ENCODE measurements around the gene GLIPR2. TPM values are rescaled to one million over a fixed set of nuclear protein-coding genes. Genes with fewer than 3 reads are reported as not detected.
A peak's percentile ranks its signal among the peaks of the same experiment; 100 is the strongest.

Gene GLIPR2
- total RNA-seq, 1 donor from 2014 or later, result 7.3 TPM

DNA sequence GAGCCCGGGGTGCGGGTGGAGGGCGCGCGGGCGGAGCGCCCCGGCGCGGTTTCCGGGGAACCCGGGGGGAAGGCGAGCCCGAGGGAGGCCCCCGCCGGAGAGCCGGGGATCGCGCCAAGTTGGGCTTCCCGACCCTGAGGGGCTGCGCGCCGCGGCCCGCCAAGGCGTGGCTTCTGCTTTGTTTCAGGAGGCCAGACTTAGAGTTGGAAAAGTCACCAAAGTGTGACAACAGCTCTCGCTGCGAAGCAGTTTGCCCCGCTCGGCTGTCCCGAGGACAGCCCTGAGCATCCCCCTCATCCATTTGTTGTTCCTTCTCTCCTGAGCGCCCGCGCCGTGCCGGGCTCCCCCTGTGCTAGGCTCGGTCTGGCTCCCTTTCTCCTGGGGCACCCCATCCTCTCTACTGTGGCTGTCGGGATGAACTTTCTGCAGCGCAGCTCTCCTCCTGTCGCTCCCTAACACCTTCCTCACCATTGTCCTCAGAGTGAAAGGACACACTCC is 410 bp downstream of the GLIPR2 start:
- no peak for DNase-seq (ENCODE audit: low spot score, unreplicated experiment)
- Mint-ChIP-seq H3K27me3 (peaks cover 63% of the 10 kb centered on the region), H3K27ac (peak overlapping the region; percentile 86), H3K4me3 (ENCODE audit: low read depth) (peak overlapping the region; percentile 89), H3K9me3 (ENCODE audit: low read depth) (no peaks in the 10 kb centered on the region), H3K4me1 (ENCODE audit: low read depth) (peaks cover 9% of the 10 kb centered on the region), H3K36me3 (ENCODE audit: insufficient read depth) (no peaks in the 10 kb centered on the region)
- TF ChIP-seq, protein P1, sequence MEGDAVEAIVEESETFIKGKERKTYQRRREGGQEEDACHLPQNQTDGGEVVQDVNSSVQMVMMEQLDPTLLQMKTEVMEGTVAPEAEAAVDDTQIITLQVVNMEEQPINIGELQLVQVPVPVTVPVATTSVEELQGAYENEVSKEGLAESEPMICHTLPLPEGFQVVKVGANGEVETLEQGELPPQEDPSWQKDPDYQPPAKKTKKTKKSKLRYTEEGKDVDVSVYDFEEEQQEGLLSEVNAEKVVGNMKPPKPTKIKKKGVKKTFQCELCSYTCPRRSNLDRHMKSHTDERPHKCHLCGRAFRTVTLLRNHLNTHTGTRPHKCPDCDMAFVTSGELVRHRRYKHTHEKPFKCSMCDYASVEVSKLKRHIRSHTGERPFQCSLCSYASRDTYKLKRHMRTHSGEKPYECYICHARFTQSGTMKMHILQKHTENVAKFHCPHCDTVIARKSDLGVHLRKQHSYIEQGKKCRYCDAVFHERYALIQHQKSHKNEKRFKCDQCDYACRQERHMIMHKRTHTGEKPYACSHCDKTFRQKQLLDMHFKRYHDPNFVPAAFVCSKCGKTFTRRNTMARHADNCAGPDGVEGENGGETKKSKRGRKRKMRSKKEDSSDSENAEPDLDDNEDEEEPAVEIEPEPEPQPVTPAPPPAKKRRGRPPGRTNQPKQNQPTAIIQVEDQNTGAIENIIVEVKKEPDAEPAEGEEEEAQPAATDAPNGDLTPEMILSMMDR (IDR thresholded peaks at IDR 0.05; ENCODE audit: unreplicated experiment), result no peak

DNA sequence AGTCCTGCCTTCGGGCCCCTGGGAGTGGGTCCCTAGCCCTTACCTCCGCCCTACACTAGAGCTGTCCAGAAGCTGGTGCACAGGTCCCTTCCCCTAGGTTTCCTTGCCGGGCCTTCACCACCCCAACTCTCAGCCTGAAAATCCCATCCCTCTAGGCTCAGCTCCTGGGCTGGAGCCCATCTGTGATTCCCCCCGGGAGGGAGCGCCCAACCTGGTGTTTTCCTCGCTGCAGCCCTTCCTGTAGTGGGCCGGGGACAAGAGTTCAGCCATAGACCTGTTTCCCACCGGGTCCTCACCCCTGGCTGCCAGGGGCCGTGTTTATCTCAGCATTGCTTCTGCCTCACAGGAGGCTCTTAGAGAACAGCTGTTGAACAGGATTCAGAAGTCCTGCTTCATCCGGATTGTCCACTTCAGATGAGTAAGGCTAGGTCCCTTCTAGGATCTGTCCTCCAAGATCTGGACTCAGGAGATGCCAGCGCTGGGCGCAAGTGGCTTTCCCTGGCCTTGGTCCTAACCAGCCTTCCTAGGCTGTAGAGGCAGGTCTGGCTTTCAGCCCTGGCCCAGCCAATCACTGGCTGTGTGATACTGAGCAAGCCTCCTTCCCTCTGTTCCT is 965 bp downstream of the GLIPR2 start:
- TF ChIP-seq, protein P1 (IDR thresholded peaks at IDR 0.05; ENCODE audit: unreplicated experiment), result no peak
- H3K9me3 Mint-ChIP-seq (ENCODE audit: low read depth), result no peaks in the 10 kb centered on the region
- peak overlapping the region; percentile 89 for H3K4me3 Mint-ChIP-seq (ENCODE audit: low read depth)
- no peaks in the 10 kb centered on the region for H3K36me3 Mint-ChIP-seq (ENCODE audit: insufficient read depth)
- H3K4me1 Mint-ChIP-seq (ENCODE audit: low read depth), result peaks cover 9% of the 10 kb centered on the region
- H3K27ac Mint-ChIP-seq, result peak overlapping the region; percentile 86
- peaks cover 59% of the 10 kb centered on the region for H3K27me3 Mint-ChIP-seq
- DNase-seq (ENCODE audit: low spot score, unreplicated experiment), result no peak

DNA sequence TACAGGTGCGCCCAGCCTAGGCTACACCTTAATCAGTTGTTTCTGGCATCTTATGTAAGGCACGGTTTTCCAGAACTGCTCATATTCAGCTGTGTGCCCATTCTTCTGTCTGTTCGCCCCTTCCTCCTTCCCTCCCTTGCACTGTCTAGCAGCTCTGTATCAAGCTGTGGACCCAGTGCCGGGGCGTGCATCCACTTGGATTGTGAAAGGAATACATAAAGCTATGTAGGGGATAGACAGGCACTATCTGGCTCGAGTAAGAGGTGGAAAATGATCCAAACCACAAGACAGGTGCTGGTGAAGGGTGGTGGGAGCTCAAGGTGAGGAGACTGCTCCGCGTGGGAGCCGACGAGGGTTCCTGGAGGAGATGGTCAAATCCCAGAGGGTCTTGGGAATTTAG is 2.0 kb downstream of the GLIPR2 start:
- no peak for DNase-seq (ENCODE audit: low spot score, unreplicated experiment)
- H3K27ac Mint-ChIP-seq, result no peak overlapping the region
- TF ChIP-seq, protein P1 (IDR thresholded peaks at IDR 0.05; ENCODE audit: unreplicated experiment), result no peak
- H3K4me1 Mint-ChIP-seq (ENCODE audit: low read depth), result peaks cover 9% of the 10 kb centered on the region
- no peaks in the 10 kb centered on the region for H3K36me3 Mint-ChIP-seq (ENCODE audit: insufficient read depth)
- peaks cover 56% of the 10 kb centered on the region for H3K27me3 Mint-ChIP-seq
- H3K9me3 Mint-ChIP-seq (ENCODE audit: low read depth), result no peaks in the 10 kb centered on the region
- no peak overlapping the region for H3K4me3 Mint-ChIP-seq (ENCODE audit: low read depth)

DNA sequence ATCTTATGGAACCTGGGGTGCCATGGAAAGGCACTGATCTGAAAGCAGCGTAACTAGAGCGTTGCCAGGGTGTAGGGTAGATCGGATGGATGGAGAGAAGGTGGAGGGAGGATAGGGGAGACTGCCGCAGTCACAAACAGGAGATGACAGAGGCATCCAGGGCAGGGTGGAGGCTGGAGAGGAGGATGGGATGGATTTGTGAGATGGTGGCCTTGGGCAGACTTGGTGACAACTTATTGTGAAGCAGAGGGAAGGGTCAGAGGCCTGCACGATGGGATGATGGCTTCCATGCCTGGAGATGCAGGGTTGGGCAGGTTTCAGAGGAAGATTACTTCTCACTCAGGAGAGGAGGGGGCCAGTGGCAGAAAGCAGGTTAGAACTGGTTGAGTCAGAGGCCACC is 2.4 kb downstream of the GLIPR2 start:
- H3K4me1 Mint-ChIP-seq (ENCODE audit: low read depth), result peaks cover 9% of the 10 kb centered on the region
- H3K36me3 Mint-ChIP-seq (ENCODE audit: insufficient read depth), result no peaks in the 10 kb centered on the region
- no peak overlapping the region for H3K27ac Mint-ChIP-seq
- H3K9me3 Mint-ChIP-seq (ENCODE audit: low read depth), result no peaks in the 10 kb centered on the region
- H3K27me3 Mint-ChIP-seq, result peaks cover 52% of the 10 kb centered on the region
- H3K4me3 Mint-ChIP-seq (ENCODE audit: low read depth), result no peak overlapping the region
- TF ChIP-seq, protein P1 (IDR thresholded peaks at IDR 0.05; ENCODE audit: unreplicated experiment), result no peak
- DNase-seq (ENCODE audit: low spot score, unreplicated experiment), result no peak

DNA sequence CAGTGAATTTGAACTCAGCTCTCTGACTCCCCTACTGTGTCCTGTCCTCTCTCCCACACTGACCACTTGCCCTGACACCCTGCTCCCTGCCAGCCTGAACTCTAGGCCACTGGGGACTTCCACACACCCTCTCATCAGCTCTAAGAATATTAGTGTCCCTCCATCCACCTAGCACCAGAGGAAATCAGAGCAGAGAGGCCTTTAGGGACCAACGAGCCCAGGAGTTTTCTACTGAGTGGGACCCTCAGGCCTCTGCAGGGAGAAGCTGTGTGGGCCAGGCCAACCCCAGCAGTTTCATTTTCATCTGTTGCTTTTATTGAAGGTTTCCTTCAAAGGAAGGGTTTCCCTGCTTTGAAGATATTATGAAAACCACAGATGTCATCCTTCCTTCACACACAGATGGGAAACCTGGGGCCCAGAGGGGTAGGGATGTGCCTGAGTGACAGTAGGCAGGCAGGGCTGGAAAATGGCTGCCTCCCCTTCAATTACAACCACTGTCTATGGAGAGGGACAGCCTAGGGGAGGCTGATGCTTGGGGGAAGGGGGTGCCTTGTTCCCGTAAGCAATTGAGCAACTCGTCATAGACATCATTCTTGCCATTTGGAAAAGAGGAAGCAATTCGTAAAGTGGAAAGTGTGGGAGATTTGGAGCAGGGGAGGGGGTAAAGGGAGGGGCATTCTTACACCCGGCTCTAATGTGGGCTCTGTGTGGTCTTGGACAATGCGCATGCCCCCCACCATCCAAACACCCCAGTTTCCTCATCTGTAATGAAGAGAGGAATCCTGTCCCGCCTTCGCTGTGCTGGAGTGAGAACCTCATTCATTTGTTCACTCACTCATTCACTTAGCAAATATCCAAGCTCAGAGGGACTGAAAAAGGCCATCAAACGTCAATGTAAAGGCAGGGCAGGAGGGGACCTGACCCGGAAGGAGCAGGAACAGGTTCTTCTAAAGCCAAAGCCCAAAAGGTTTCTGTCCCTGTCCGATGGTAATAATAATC is 3.9 kb downstream of the GLIPR2 start:
- no peak for DNase-seq (ENCODE audit: low spot score, unreplicated experiment)
- Mint-ChIP-seq H3K27me3 (peaks cover 40% of the 10 kb centered on the region), H3K27ac (no peak overlapping the region), H3K36me3 (ENCODE audit: insufficient read depth) (peaks cover 1% of the 10 kb centered on the region), H3K9me3 (ENCODE audit: low read depth) (peaks cover 2% of the 10 kb centered on the region), H3K4me1 (ENCODE audit: low read depth) (peaks cover 9% of the 10 kb centered on the region), H3K4me3 (ENCODE audit: low read depth) (no peak overlapping the region)
- TF ChIP-seq, protein P1 (IDR thresholded peaks at IDR 0.05; ENCODE audit: unreplicated experiment), result no peak

Data from progenitor cell of endocrine pancreas (in vitro differentiated cells).